Stimulated activated CD4-positive, alpha-beta T cell treated with anti-CD3 and anti-CD28 coated beads, Interleukin-4, amount 100 ng/mL, for 4 hours (primary cell): ENCODE measurements around the gene KMT2E.
"Not testable (repeated sequence)": the region's sequence is repeated elsewhere in the genome, so short reads cannot be mapped to it uniquely, and the experiment has no call there.

Source experiments
- DNase-seq, 2 experiments: peaks; one replicate each; pipeline ENCODE4 v3.0.0-alpha.2; 2020

KMT2E gene

DNA sequence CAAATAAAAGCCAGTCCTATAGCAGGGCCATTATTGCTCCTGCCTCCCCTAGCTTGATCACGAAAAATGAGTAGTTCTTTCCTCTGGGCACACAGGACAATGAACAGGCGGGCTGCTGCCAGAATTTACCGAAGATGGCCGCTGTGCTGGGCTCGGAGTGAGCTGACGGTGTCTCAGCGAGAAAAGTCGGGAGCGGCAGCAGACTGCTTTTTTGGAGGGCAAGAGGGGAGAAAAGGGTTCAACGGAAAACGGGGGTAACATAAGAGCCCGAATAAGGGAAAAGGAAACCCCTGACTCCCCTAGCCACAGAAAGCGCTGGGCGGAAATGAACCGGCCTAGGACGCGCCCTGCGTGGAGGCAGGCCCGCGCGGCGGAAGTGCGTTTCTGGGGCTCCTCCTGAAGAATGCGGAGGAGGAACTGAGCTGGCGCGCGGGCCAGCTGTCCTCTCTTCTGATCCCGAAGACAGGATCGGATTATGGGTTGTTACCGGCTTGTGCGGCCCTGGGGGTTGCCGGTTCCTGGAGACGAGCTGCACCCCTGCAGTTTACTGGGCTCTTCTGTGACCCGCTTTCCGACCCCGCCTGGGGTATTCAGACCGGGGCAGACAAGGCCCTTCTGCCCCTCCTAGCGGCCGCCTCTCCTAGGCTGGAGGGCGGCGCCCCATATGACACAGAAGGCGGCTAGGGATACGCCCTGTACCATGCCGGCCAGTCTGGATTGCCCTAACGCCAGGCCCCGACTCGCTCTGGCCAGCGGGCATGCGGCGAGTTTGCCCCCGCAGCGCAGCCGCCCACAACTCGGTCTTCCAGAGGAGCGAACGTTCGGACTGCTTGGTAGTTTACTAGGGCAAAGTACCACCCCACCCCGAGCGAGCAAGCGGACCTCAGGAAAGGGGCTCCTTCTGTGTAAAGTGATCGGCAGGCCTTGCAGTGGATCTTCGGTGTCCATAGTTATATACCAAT lies 30.1 kb upstream of the KMT2E start:
- peak; percentile 79 to 80 for DNase-seq

- DNase-seq = no peak
Observed at GRCh38 chr7:104984585-104985258, 29.3 kb upstream of the KMT2E start.

- no peak for DNase-seq
Observed at GRCh38 chr7:104985259-104985617, 28.8 kb upstream of the KMT2E start.

DNA sequence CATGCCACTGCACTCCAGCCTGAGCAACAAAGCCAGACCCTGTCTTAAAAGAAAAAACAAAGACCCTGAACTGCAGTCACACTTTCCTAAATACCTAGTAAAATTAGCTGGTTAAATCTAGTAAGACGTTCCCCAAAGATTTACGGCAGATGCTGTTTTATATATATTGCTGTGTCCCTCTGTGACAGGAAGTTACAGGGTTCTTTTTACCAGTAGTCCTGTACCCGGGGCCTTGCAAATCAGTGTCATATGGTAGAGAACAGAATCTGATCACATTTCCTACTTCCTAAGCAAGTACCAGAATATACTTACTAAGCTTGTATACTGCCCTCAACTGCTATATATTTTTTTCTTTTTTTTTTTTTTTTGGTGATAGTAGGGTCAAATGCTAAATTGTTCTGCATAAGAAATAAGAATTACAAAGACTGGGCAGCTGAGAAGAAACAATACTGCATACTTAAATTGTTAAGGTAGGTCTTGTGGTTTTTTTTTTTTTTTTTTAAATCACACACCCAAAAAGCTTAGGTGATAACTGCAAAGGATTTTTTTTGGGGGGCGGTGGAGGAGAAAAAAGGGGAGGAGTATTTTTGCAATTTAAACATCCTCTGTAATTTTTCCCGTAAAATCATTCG lies 27.3 kb upstream of the KMT2E start:
- DNase-seq = no peak

DNA sequence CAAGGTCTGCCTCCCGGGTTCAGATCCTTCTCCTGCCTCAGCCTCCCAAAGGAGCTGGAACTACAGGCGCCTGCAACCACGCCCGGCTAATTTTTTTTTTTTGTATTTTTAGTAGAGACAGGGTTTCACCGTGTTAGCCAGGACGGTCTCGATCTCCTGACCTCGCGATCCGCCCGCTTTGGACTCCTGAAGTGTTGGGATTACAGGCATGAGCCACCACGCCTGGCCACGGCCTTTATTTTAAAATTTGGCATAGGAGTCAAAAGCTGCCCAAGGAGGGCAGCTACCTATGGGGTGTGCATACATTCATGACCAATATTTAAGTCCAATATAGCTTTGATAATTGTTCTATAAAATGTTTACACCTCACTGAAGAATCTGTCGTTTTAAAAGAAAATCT lies 26.6 kb upstream of the KMT2E start:
- DNase-seq = not testable (repeated sequence)

GRCh38 chr7:104990983-104991382 lies 23.0 kb upstream of the KMT2E start:
- no peak for DNase-seq

DNA sequence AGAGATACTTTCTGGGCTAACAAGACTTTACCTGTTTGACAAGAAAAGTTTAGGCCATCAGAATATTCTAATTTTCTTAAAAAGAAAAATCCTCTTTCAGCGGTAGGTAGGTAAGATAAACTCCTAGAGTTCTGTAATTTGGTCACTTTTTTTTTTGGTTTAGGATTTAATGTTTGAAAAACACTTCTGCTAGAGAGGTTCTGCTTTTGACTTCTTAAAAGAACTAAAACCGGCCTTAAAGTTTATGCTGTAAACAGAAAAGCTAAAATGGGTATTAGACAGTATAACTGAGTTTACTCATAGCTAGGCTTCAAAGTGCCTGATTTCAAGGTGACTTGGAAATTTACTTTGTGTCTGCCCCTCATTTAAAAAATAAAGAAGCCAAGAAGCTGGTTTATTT lies 21.7 kb upstream of the KMT2E start:
- DNase-seq = no peak

GRCh38 chr7:104993217-104993862 lies 20.7 kb upstream of the KMT2E start:
- no peak for DNase-seq

- DNase-seq = no peak
Observed at GRCh38 chr7:104998040-104998752, 15.8 kb upstream of the KMT2E start.

- no peak for DNase-seq
Observed at GRCh38 chr7:105000200-105000599, 13.8 kb upstream of the KMT2E start.

- DNase-seq = no peak
Observed at GRCh38 chr7:105000927-105001336, 13.1 kb upstream of the KMT2E start.

- DNase-seq = no peak
Observed at GRCh38 chr7:105001652-105002184, 12.3 kb upstream of the KMT2E start.

DNA sequence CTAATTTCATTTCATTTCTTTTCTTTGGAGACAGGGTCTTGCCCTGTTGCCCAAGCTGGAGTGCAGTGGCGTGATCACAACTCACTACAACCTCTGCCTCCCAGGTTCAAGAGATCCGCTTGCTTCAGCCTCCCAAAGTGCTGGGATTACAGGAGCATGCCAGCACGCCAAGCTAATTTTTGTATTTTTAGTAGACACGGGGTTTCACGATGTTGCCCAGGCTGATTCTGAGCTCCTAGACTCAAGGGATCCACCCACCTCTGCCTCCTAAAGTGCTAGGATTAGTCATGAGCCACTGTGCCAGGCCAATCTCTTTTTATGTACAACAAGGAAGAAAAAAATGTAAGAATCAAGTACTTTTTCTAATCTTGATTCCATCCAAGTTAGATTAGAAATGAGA lies 10.7 kb upstream of the KMT2E start:
- DNase-seq = peak; percentile 25 to 58

- no peak for DNase-seq
Observed at GRCh38 chr7:105003872-105004510, 10.0 kb upstream of the KMT2E start.

DNA sequence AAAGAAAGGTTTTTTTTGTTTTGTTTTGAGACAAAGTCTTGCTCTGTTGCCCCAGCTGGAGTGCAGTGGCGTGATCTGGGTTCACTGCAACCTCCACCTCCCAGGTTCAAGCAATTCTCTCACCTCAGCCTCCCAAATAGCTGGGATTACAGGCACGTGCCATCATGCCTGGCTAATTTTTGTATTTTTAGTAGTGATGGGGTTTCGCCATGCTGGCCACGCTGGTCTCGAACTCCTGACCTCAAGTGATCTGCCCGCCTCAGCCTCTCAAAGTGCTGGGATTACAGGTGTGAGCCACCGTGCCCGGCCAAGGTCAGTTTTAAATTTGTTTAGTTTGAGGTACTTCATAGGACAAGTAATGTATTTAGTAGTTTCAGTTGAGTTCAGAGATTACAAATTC lies 9.0 kb upstream of the KMT2E start:
- DNase-seq = not testable (repeated sequence)

DNA sequence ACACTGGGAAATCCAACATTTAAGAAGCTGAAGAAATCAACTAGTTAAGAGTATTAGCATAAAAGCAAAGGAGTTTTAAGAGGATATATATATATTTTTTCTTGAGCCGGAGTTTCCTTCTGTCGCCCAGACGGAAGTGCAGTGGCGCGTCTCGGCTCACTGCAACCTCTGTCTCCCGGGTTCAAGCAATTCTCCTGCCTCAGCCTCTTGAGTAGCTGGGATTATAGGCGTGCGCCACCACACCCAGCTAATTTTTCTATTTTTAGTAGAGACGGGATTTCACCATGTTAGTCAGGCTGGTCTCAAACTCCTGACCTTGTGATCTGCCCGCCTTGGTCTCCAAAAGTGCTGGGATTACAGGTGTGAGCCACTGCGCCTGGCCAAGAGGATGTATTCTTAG lies 8.5 kb upstream of the KMT2E start:
- DNase-seq = not testable (repeated sequence)

GRCh38 chr7:105006367-105007136 lies 7.5 kb upstream of the KMT2E start:
- DNase-seq = no peak

DNA sequence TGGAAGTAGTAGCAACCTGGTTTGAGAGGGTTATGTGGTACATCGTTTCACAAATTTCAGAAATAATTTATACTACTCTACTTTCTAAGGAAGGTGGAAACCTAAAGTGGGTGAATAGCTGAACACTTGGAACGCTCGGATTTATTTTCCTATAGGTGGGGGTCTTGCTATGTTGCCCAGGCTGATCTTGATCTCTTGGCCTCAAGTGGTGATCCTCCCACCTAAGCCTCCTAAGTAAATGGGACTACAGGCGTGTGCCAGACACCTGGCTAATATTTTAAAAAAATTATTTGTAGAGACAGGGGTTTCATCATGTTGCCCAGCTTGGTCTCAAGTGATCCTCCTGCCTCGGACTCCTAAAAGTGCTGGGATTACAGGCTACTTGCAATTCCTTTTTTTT lies 6.7 kb upstream of the KMT2E start:
- DNase-seq = no peak

DNA sequence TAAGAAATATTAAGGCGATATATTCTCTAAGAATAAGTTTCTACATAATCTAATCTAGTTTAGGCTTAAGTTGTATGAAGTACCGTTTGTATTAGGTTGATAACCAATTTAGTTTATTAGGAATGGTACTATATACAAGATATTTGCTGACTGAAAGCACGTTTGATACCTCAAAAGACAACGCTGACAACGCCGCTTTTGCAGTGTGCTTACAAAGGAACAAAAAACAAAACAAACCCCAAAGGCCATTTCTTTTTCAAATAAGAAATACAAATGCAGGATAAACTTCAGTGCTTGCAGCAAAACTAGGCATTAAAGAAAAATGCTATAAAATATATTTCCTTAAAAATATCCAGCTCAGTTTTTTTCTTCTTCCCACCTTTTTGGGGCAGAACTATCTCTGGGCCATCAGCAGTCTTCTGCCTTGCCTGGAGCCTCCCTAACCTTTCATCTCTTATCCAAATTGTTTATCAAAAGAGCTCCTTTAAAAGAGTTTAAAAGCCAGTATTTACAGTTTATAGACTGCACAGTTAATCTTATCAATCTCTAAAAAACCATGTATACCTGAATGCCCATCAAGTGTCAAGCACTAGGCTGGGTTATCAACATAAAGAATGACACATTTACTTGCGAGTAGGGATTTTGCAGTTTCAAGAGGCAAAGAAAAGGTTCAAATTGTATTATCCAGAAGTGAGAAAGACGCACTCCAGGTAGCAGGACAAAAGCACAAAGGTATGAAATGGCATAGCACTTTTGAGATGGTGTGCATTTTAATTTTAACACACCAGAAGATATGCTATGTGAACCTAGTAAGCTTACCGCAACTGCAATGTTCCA lies 4.1 kb upstream of the KMT2E start:
- DNase-seq = no peak
